GM23338 (cell line): ENCODE data around the gene C14orf132. TPM values are rescaled to one million over a fixed set of nuclear protein-coding genes. Genes with fewer than 3 reads are reported as not detected.

Experiments
- ATAC-seq: fragments of 200-7000 bp; cut with Tn5 transposase; 3 replicates; pipeline ENCODE4 v1.9.1; 2020
- DNase-seq: peaks from one replicate; pipeline ENCODE4 v3.0.0-alpha.2; 2015; ENCODE audit warnings: low spot score
- H2AFZ ChIP-seq: fragments of 200-600 bp; sonication (generic); 2 replicates; pipeline ENCODE4 v1.8.0; 2016; ENCODE audit warnings: antibody characterized with exemption, mild to moderate bottlenecking, moderate library complexity
- H3F3A ChIP-seq: fragments of 200-600 bp; sonication (generic); replicated peaks from 2 replicates; pipeline ENCODE4 v1.8.0; 2017; ENCODE audit warnings: antibody characterized with exemption, mixed run types, low read depth
- H3K27ac ChIP-seq: fragments of 200-600 bp; sonication (generic); 2 replicates; pipeline ENCODE4 v1.6.1; 2016; ENCODE audit warnings: low read depth
- H3K27me3 ChIP-seq: fragments of 200-600 bp; sonication (generic); 2 replicates; pipeline ENCODE4 v1.8.0; 2016; ENCODE audit warnings: mild to moderate bottlenecking, mixed run types, moderate library complexity; ENCODE audit not compliant: insufficient read depth
- H3K36me3 ChIP-seq: fragments of 200-600 bp; sonication (generic); 2 replicates; pipeline ENCODE4 v1.8.0; 2016; ENCODE audit warnings: mild to moderate bottlenecking; ENCODE audit not compliant: insufficient read depth
- H3K4me1 ChIP-seq: fragments of 200-600 bp; sonication (generic); 2 replicates; pipeline ENCODE4 v1.8.0; 2016; ENCODE audit warnings: mild to moderate bottlenecking, moderate library complexity; ENCODE audit not compliant: insufficient read depth
- H3K4me2 ChIP-seq: fragments of 200-600 bp; sonication (generic); 2 replicates; pipeline ENCODE4 v1.7.1; 2017; ENCODE audit warnings: mixed run types
- H3K4me3 ChIP-seq: fragments of 200-600 bp; sonication (generic); 2 replicates; pipeline ENCODE4 v1.6.1; 2016; ENCODE audit warnings: mixed run types
- H3K79me2 ChIP-seq: fragments of 200-600 bp; sonication (generic); replicated peaks from 2 replicates; pipeline ENCODE4 v1.8.0; 2017; ENCODE audit warnings: mild to moderate bottlenecking; ENCODE audit not compliant: insufficient read depth
- H3K9me2 ChIP-seq: fragments of 200-600 bp; sonication (generic); 2 replicates; pipeline ENCODE4 v1.8.0; 2017; ENCODE audit not compliant: insufficient read depth
- H4K20me1 ChIP-seq: fragments of 200-600 bp; sonication (generic); replicated peaks from 2 replicates; pipeline ENCODE4 v1.8.0; 2017; ENCODE audit warnings: mild to moderate bottlenecking; ENCODE audit not compliant: insufficient read depth
- H3K27ac Mint-ChIP-seq: 2 replicates; pipeline ENCODE4 v1.8.0; 2020; ENCODE audit warnings: inconsistent platforms, mild to moderate bottlenecking, moderate library complexity, mixed read lengths
- H3K27me3 Mint-ChIP-seq: 3 replicates; pipeline ENCODE4 v1.8.0; 2022; ENCODE audit warnings: low read depth, mild to moderate bottlenecking, moderate library complexity, mixed read lengths, inconsistent platforms; ENCODE audit not compliant: insufficient read depth, poor library complexity
- H3K36me3 Mint-ChIP-seq: 3 replicates; pipeline ENCODE4 v1.8.0; 2021; ENCODE audit warnings: low read depth, mild to moderate bottlenecking, inconsistent platforms, moderate library complexity, mixed read lengths
- H3K4me1 Mint-ChIP-seq: 3 replicates; pipeline ENCODE4 v1.8.0; 2020; ENCODE audit warnings: mild to moderate bottlenecking, inconsistent platforms, mixed read lengths
- H3K4me3 Mint-ChIP-seq: 3 replicates; pipeline ENCODE4 v1.8.0; 2021; ENCODE audit warnings: moderate library complexity, mild to moderate bottlenecking, inconsistent platforms, mixed read lengths
- H3K9me3 Mint-ChIP-seq: 3 replicates; pipeline ENCODE4 v1.8.0; 2020; ENCODE audit warnings: moderate library complexity, mild to moderate bottlenecking, inconsistent platforms, mixed read lengths
- CREB1 ChIP-seq: fragments of 250-450 bp; sonication (Bioruptor Pico); IDR thresholded peaks from 2 replicates; pipeline ENCODE4 v1.5.0; 2020; ENCODE audit warnings: low read depth, mild to moderate bottlenecking, moderate library complexity
- CTCF ChIP-seq, 2 experiments: fragments of 200-600 bp in 1 of 2; sonication (generic) in 1 of 2; conservative IDR thresholded peaks; 2 replicates each; pipeline versions ENCODE4 v1.5.1 to v1.6.1; 2016 to 2017; ENCODE audit warnings: antibody characterized with exemption in 2 of 2, low read depth in 2 of 2, mild to moderate bottlenecking in 2 of 2, moderate library complexity in 1 of 2
- ETS1 ChIP-seq: IDR thresholded peaks from 2 replicates; pipeline ENCODE4 v1.6.1; 2016; ENCODE audit warnings: antibody characterized with exemption
- EZH2 ChIP-seq: fragments of 200-600 bp; sonication (generic); IDR thresholded peaks from one replicate; pipeline ENCODE4 v1.8.0; 2017; ENCODE audit warnings: antibody characterized with exemption, mild to moderate bottlenecking, low read depth; ENCODE audit not compliant: unreplicated experiment
- JUNB ChIP-seq: IDR thresholded peaks from one replicate; pipeline ENCODE4 v1.6.1; 2016; ENCODE audit warnings: antibody characterized with exemption; ENCODE audit not compliant: unreplicated experiment
- REST ChIP-seq: IDR thresholded peaks from one replicate; pipeline ENCODE4 v1.6.1; 2018; ENCODE audit warnings: antibody characterized with exemption; ENCODE audit not compliant: unreplicated experiment
- STAT1 ChIP-seq: IDR thresholded peaks from one replicate; pipeline ENCODE4 v1.6.1; 2016; ENCODE audit warnings: antibody characterized with exemption; ENCODE audit not compliant: unreplicated experiment
- ZNF114 ChIP-seq: fragments of 250-450 bp; sonication (Bioruptor Pico); IDR thresholded peaks from 2 replicates; pipeline ENCODE4 v1.5.0; 2020; ENCODE audit warnings: mild to moderate bottlenecking, moderate library complexity
- polyA plus RNA-seq: library from polyadenylated mRNA; unstranded; fragments of >200 nt; fragmentation: Nextera tagmentation; extraction: Ambion mirVana; gene quantifications from 2 replicates; pipeline ENCODE4 v1.2.1, GENCODE V29; 2016
- total RNA-seq: library from RNA; depleted of rRNA; stranded (reverse); fragments of >200 nt; shearing (Covaris generic); gene quantifications from 2 replicates; pipeline ENCODE4 v1.2.3, GENCODE V29; 2014

C14orf132 gene
- total and polyA plus RNA-seq, 2 experiments from 2014 or later, result 13.8 to 16.2 TPM

- no peak for TF ChIP-seq REST
- no peak for TF ChIP-seq CREB1 (CRISPR knock-in tag)
- no peak for TF ChIP-seq STAT1
- TF ChIP-seq EZH2, result no peak
- TF ChIP-seq ETS1, result no peak
- TF ChIP-seq JUNB, result no peak
Measured at GRCh38 chr14:96049932-96050331, 10.8 kb downstream of the C14orf132 start (continued).

GRCh38 chr14:96050482-96050881 is 11.3 kb downstream of the C14orf132 start:
- Histone ChIP-seq H3K79me2 (peaks cover 8% of the 10 kb centered on the region), H4K20me1 (peaks cover 4% of the 10 kb centered on the region), H3K36me3 (no peaks in the 10 kb centered on the region), H3F3A (0 out of 2 replicates have a peak, but pooled peaks cover 2% of the 10 kb centered on the region), H3K4me2 (no peak overlapping the region), H3K4me1 (peaks cover 11% of the 10 kb centered on the region; the same call in 1 of the 2 replicates), H3K27me3 (no peaks in the 10 kb centered on the region), H3K4me3 (no peak overlapping the region), H3K9me2 (no peaks in the 10 kb centered on the region; the same call in 1 of the 2 replicates), H3K27ac (no peak overlapping the region), H2AFZ (no peak overlapping the region)
- Mint-ChIP-seq H3K36me3 (no peaks in the 10 kb centered on the region; the same call in 1 of the 3 replicates), H3K4me3 (no peak overlapping the region), H3K4me1 (peaks cover 4% of the 10 kb centered on the region), H3K9me3 (no peaks in the 10 kb centered on the region), H3K27me3 (peaks cover 5% of the 10 kb centered on the region), H3K27ac (no peak overlapping the region)
- ATAC-seq (no peak), DNase-seq (no peak)
- TF ChIP-seq ZNF114 (CRISPR knock-in tag), result no peak

GRCh38 chr14:96051231-96051630 is 12.1 kb downstream of the C14orf132 start:
- ATAC-seq (no peak), DNase-seq (no peak)
- H3K36me3 ChIP-seq, result no peaks in the 10 kb centered on the region
- Mint-ChIP-seq H3K36me3 (no peaks in the 10 kb centered on the region; the same call in 2 of the 3 replicates), H3K9me3 (no peaks in the 10 kb centered on the region), H3K27ac (no peak overlapping the region), H3K27me3 (peaks cover 5% of the 10 kb centered on the region), H3K4me3 (no peak overlapping the region), H3K4me1 (peaks cover 4% of the 10 kb centered on the region)
- no peaks in the 10 kb centered on the region for H3K27me3 ChIP-seq
- H3K4me3 ChIP-seq, result no peak overlapping the region
- H4K20me1 ChIP-seq, result peaks cover 9% of the 10 kb centered on the region
- peaks cover 3% of the 10 kb centered on the region; the same call in 1 of the 2 replicates for H3K79me2 ChIP-seq
- no peak overlapping the region for H2AFZ ChIP-seq
- H3K9me2 ChIP-seq, result no peaks in the 10 kb centered on the region; the same call in 1 of the 2 replicates
- peaks cover 9% of the 10 kb centered on the region; the same call in 1 of the 2 replicates for H3K4me1 ChIP-seq
- no peak overlapping the region for H3K27ac ChIP-seq
- H3K4me2 ChIP-seq, result no peak overlapping the region
- 0 out of 2 replicates have a peak, but pooled peaks cover 2% of the 10 kb centered on the region for H3F3A ChIP-seq
- no peak for TF ChIP-seq CTCF (conservative IDR thresholded peaks at IDR 0.05; ENCODE audit: low read depth in 2 of 2)
